H1 (cell line): Measurements from ENCODE around the gene ECEL1. TPM values are rescaled to one million over a fixed set of nuclear protein-coding genes. Genes with fewer than 3 reads are reported as not detected.

ENCODE experiments used
- CTCF ChIA-PET: fragments of 300-600 bp; sonication (Branson Sonifier 250); formaldehyde crosslinking; loops from one replicate; lab custom pipeline; 2021; ENCODE audit not compliant: partially characterized antibody; lab: Charles Lee
- POLR2A ChIA-PET: fragments of 300-600 bp; sonication (Branson Sonifier 250); formaldehyde crosslinking; loops from one replicate; lab custom pipeline; 2021; ENCODE audit warnings: inconsistent platforms; ENCODE audit not compliant: partially characterized antibody; lab: Charles Lee
- DNase-seq, 2 experiments: peaks; one replicate each; pipeline versions ENCODE4 v3.0.0 to v3.0.0-alpha.2; 2010 to 2022; ENCODE audit warnings: low spot score in 2 of 2, low read depth in 1 of 2, mixed read lengths in 1 of 2
- FAIRE-seq: peaks from 2 replicates; lab custom pipeline; 2011; peaks lifted over from hg19 to GRCh38; lab: Jason Lieb, UNC
- H2AFZ ChIP-seq: 2 replicates; pipeline ENCODE4 v1.8.1; 2012; ENCODE audit warnings: low read length, inconsistent platforms
- H2AK5ac ChIP-seq: 2 replicates; pipeline ENCODE4 v1.6.1; 2013; ENCODE audit warnings: low read depth, low read length
- H2BK120ac ChIP-seq: replicated peaks from 2 replicates; pipeline ENCODE3; 2013; ENCODE audit warnings: low read depth, low read length, inconsistent platforms
- H2BK12ac ChIP-seq: 2 replicates; pipeline ENCODE4 v1.6.1; 2013; ENCODE audit warnings: low read depth, low read length
- H2BK15ac ChIP-seq: 2 replicates; pipeline ENCODE4 v1.6.1; 2013; ENCODE audit warnings: low read length
- H2BK20ac ChIP-seq: 2 replicates; pipeline ENCODE4 v1.6.1; 2013; ENCODE audit warnings: low read length
- H2BK5ac ChIP-seq: 2 replicates; pipeline ENCODE4 v1.6.1; 2013; ENCODE audit warnings: low read depth, low read length
- H3K14ac ChIP-seq: 2 replicates; pipeline ENCODE4 v1.6.1; 2013; ENCODE audit warnings: inconsistent platforms; ENCODE audit not compliant: insufficient read length
- H3K18ac ChIP-seq: 2 replicates; pipeline ENCODE4 v1.6.1; 2013; ENCODE audit warnings: low read length; ENCODE audit errors: extremely low read depth
- H3K23ac ChIP-seq: 2 replicates; pipeline ENCODE4 v1.6.1; 2013; ENCODE audit warnings: inconsistent platforms; ENCODE audit not compliant: insufficient read length
- H3K23me2 ChIP-seq: 2 replicates; pipeline ENCODE4 v1.6.1; 2013; ENCODE audit warnings: low read depth, low read length
- H3K27ac ChIP-seq: 2 replicates; pipeline ENCODE4 v1.6.1; 2011; ENCODE audit warnings: low read depth, low read length, inconsistent platforms
- H3K27me3 ChIP-seq, 4 experiments: replicated peaks in 1 of 4; 1 replicate in 1 of 4; 2 replicates in 3 of 4; pipeline versions ENCODE4 v1.6.1 to v1.8.1; 2011 to 2013; ENCODE audit warnings: low read length in 3 of 4, mild to moderate bottlenecking in 3 of 4, inconsistent platforms in 2 of 4, mixed read lengths in 2 of 4, moderate library complexity in 1 of 4; ENCODE audit not compliant: control insufficient read depth in 3 of 4, insufficient read depth in 3 of 4; ENCODE audit errors: extremely low read depth in 1 of 4
- H3K36me3 ChIP-seq, 4 experiments: 2 replicates each; pipeline versions ENCODE4 v1.6.1 to v1.8.1; 2011 to 2013; ENCODE audit warnings: mild to moderate bottlenecking in 4 of 4, low read length in 3 of 4, moderate library complexity in 2 of 4, control low read depth in 1 of 4, inconsistent platforms in 1 of 4; ENCODE audit not compliant: insufficient read depth in 4 of 4, control insufficient read depth in 2 of 4
- H3K4ac ChIP-seq: replicated peaks from 2 replicates; pipeline ENCODE3; 2013; ENCODE audit warnings: low read length, low read depth, mixed read lengths, inconsistent platforms; ENCODE audit not compliant: insufficient read length
- H3K4me1 ChIP-seq, 4 experiments: replicated peaks in 1 of 4; 1 replicate in 1 of 4; 2 replicates in 3 of 4; pipeline versions ENCODE4 v1.6.1 to v1.8.1; 2011 to 2013; ENCODE audit warnings: low read length in 3 of 4, inconsistent platforms in 2 of 4, mixed read lengths in 1 of 4; ENCODE audit not compliant: insufficient read depth in 4 of 4, control insufficient read depth in 3 of 4
- H3K4me2 ChIP-seq, 2 experiments: 2 replicates each; pipeline versions ENCODE4 v1.6.1 to v1.8.1; 2011 to 2013; ENCODE audit warnings: low read depth in 2 of 2, low read length in 2 of 2, control low read depth in 1 of 2, inconsistent platforms in 1 of 2, mild to moderate bottlenecking in 1 of 2; ENCODE audit not compliant: insufficient read depth in 1 of 2
- H3K4me3 ChIP-seq, 4 experiments: fragments of 200-600, 300-600 bp in 1 of 4; sonication (generic), shearing (Covaris generic), sonication (Bioruptor Twin) in 1 of 4; 2 replicates each; pipeline versions ENCODE4 v1.5.1 to v1.8.1; 2011 to 2016; ENCODE audit warnings: low read length in 4 of 4, low read depth in 3 of 4, control low read depth in 2 of 4, inconsistent platforms in 2 of 4, mild to moderate bottlenecking in 2 of 4, mixed read lengths in 1 of 4, moderate library complexity in 1 of 4; ENCODE audit not compliant: insufficient read depth in 2 of 4; ENCODE audit errors: extremely low read depth in 1 of 4
- H3K56ac ChIP-seq: replicated peaks from 2 replicates; pipeline ENCODE3; 2013; ENCODE audit warnings: low read depth, mild to moderate bottlenecking, mixed read lengths, low read length, inconsistent platforms; ENCODE audit not compliant: insufficient read length
- H3K79me1 ChIP-seq: 2 replicates; pipeline ENCODE4 v1.6.1; 2013; ENCODE audit warnings: low read depth, low read length, control low read depth
- H3K79me2 ChIP-seq, 2 experiments: 2 replicates each; pipeline versions ENCODE4 v1.6.1 to v1.8.1; 2012 to 2013; ENCODE audit warnings: low read length in 2 of 2, mild to moderate bottlenecking in 2 of 2, inconsistent platforms in 1 of 2; ENCODE audit not compliant: insufficient read depth in 2 of 2, control insufficient read depth in 1 of 2
- H3K9ac ChIP-seq, 4 experiments: replicated peaks in 1 of 4; 1 replicate in 1 of 4; 2 replicates in 3 of 4; pipeline versions ENCODE4 v1.6.1 to v1.8.1; 2011 to 2013; ENCODE audit warnings: low read depth in 3 of 4, low read length in 3 of 4, control low read depth in 2 of 4, mild to moderate bottlenecking in 2 of 4, moderate library complexity in 2 of 4, inconsistent platforms in 1 of 4; ENCODE audit errors: extremely low read depth in 1 of 4
- H3K9me3 ChIP-seq, 2 experiments: 2 replicates each; pipeline versions ENCODE4 v1.6.1 to v1.8.1; 2012 to 2013; ENCODE audit warnings: mild to moderate bottlenecking in 2 of 2, moderate library complexity in 2 of 2, control low read depth in 1 of 2, inconsistent platforms in 1 of 2, low read depth in 1 of 2, low read length in 1 of 2, mixed read lengths in 1 of 2; ENCODE audit not compliant: insufficient read depth in 2 of 2
- H4K20me1 ChIP-seq, 2 experiments: replicated peaks in 1 of 2; 2 replicates each; pipeline versions ENCODE3 to v1.8.1; 2011 to 2013; ENCODE audit warnings: inconsistent platforms in 2 of 2, low read length in 2 of 2, mild to moderate bottlenecking in 1 of 2; ENCODE audit not compliant: insufficient read depth in 2 of 2, control insufficient read depth in 1 of 2
- H4K5ac ChIP-seq: 2 replicates; pipeline ENCODE4 v1.6.1; 2013; ENCODE audit warnings: low read length, low read depth, mixed read lengths, inconsistent platforms; ENCODE audit not compliant: insufficient read length
- H4K8ac ChIP-seq: 2 replicates; pipeline ENCODE4 v1.8.0; 2013; ENCODE audit warnings: mild to moderate bottlenecking, moderate library complexity, low read length, inconsistent platforms; ENCODE audit not compliant: insufficient read depth; ENCODE audit errors: extremely low read depth
- H4K91ac ChIP-seq: replicated peaks from 2 replicates; pipeline ENCODE3; 2013; ENCODE audit warnings: low read length, mixed read lengths, inconsistent platforms; ENCODE audit not compliant: insufficient read length
- BACH1 ChIP-seq: IDR thresholded peaks from 2 replicates; pipeline ENCODE4 v1.6.1; 2012; ENCODE audit warnings: low read length, improper control_type of control experiment
- CBX8 ChIP-seq: fragments of 300-800, 300-1000 bp; sonication (generic); IDR thresholded peaks from 2 replicates; pipeline ENCODE4 v1.7.1; 2016; ENCODE audit warnings: low read depth, low read length, borderline replicate concordance
- CEBPB ChIP-seq: IDR thresholded peaks from 2 replicates; pipeline ENCODE4 v1.6.1; 2012; ENCODE audit warnings: low read depth, low read length
- EGR1 ChIP-seq: IDR thresholded peaks from 2 replicates; pipeline ENCODE4 v1.6.1; 2011; ENCODE audit warnings: low read depth, low read length, borderline replicate concordance
- RBBP5 ChIP-seq: IDR thresholded peaks from 2 replicates; pipeline ENCODE4 v1.7.1; 2012; ENCODE audit warnings: low read depth, mild to moderate bottlenecking, inconsistent platforms, low read length, moderate library complexity, borderline replicate concordance
- WGBS, 2 experiments: shearing (Covaris generic) in 1 of 2; methylation state at CpG; one replicate each; pipeline versions ENCODE4 v1.1.6 to v1.1.7; 2013 to 2015; ENCODE audit warnings: low lambda C conversion rate in 2 of 2, mixed read lengths in 2 of 2, inconsistent platforms in 1 of 2, low coverage in 1 of 2, missing lambda C conversion rate in 1 of 2; ENCODE audit not compliant: insufficient replicate concordance in 2 of 2, insufficient coverage in 1 of 2, insufficient read length in 1 of 2; ENCODE audit errors: extremely low coverage in 1 of 2, missing lambda C conversion rate in 1 of 2; 5-methylcytosine and 5-hydroxymethylcytosine counted together
- polyA plus RNA-seq, 7 experiments: library from polyadenylated mRNA; depleted of rRNA in 3 of 7; stranded (reverse) in 5 of 7; unstranded in 2 of 7; fragments of >200 nt in 5 of 7; fragments of 200-250 nt in 2 of 7; gene quantifications; 1 replicate in 5 of 7; 2 replicates in 1 of 7; 4 replicates in 1 of 7; pipeline versions ENCODE4 v1.2.1 to v1.2.3, GENCODE V29; 2011 to 2013; ENCODE audit warnings: missing spikeins in 2 of 7, mixed read lengths in 2 of 7
- total RNA-seq: library from RNA; stranded (reverse); fragmentation: NEBNext Ultra II Directional; extraction: Animal tissue kit (Norgen Biotek cat#: 25700); gene quantifications from 2 replicates; pipeline ENCODE4 v1.2.1, GENCODE V29; 2021

Gene ECEL1
- total and polyA plus RNA-seq, 2 of the 8 experiments (the other 6 are each of a cell fraction or from before 2014, with no cell fraction given), result 7.7 to 20.2 TPM

DNA sequence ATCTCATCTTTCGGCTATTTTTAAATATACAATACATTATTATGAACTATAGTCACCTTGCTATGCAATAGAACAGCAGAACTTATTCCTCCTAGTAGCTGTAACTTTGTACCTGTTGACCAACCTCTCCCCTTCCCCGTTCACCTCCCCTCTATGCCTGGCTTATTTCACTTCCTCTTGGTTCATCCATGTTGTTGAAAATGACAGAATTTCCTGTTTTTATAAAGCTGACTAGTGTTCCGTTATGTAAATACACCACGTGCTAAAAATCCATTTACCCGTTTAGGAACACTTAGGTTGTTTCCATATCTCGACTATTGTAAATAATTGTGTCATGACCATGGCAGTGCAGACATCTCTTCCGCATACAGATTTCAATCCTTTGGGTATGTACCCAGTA lies 21.4 kb downstream of the ECEL1 start:
- no peak overlapping the region for H4K5ac ChIP-seq
- no peak overlapping the region for H3K4me2 ChIP-seq
- no peak overlapping the region for H2AK5ac ChIP-seq
- H2BK12ac ChIP-seq, result no peak overlapping the region
- ChIA-PET CTCF (interaction anchor here (0.6 to 7.9 kb wide), 7 partner anchors 9 to 168 kb away, joined by 3 to 66 read pairs (median 3); partner anchors contain the start of gene PRSS56), POLR2A (no interaction called here)
- H3K23me2 ChIP-seq, result no peaks in the 10 kb centered on the region
- H4K91ac ChIP-seq, result no peak overlapping the region
- H2BK120ac ChIP-seq, result no peak overlapping the region
- no peak overlapping the region for H2BK5ac ChIP-seq
- FAIRE-seq, result no peak
- no peak overlapping the region for H3K27ac ChIP-seq
- H3K56ac ChIP-seq, result no peak overlapping the region
- H2BK20ac ChIP-seq, result no peak overlapping the region
- H3K23ac ChIP-seq, result no peak overlapping the region
- H4K20me1 ChIP-seq, result no peaks in the 10 kb centered on the region
- H3K79me1 ChIP-seq, result no peaks in the 10 kb centered on the region
- no peaks in the 10 kb centered on the region for H3K27me3 ChIP-seq
- DNase-seq, result no peak
- H4K8ac ChIP-seq, result no peak overlapping the region
- H3K9ac ChIP-seq, result no peak overlapping the region
- no peaks in the 10 kb centered on the region for H3K36me3 ChIP-seq
- TF ChIP-seq RBBP5 (no peak), BACH1 (no peak), CEBPB (no peak), CBX8 (no peak), EGR1 (no peak)
- no peaks in the 10 kb centered on the region for H3K4me1 ChIP-seq
- no peak overlapping the region for H3K4me3 ChIP-seq
- no peak overlapping the region for H3K14ac ChIP-seq
- H3K9me3 ChIP-seq, result no peaks in the 10 kb centered on the region
- no peak overlapping the region for H3K18ac ChIP-seq
- no peak overlapping the region for H2BK15ac ChIP-seq
- 86% methylated on average over 7 of the region's 7 CpGs; no CpG with 5 or more reads in 1 of the 2 experiments for WGBS, 2 experiments
- H3K79me2 ChIP-seq, result no peaks in the 10 kb centered on the region
- no peak overlapping the region for H3K4ac ChIP-seq
- no peak overlapping the region for H2AFZ ChIP-seq
